ENCODE results near the gene LACTBL1. TPM values are rescaled to one million over a fixed set of nuclear protein-coding genes. Genes with fewer than 3 reads are reported as not detected.
"Not testable (repeated sequence)": the region's sequence is repeated elsewhere in the genome, so short reads cannot be mapped to it uniquely, and the experiment has no call there.

LACTBL1 gene
- total RNA-seq, 1 experiment from 2014 or later, result not detected

- DNase-seq (ENCODE audit: low spot score), result peak; percentile 88
These were observed 4.0 kb upstream of the LACTBL1 start for GRCh38 chr1:22976461-22977243.

GRCh38 chr1:22976127-22976460 lies 3.4 kb upstream of the LACTBL1 start:
- DNase-seq (ENCODE audit: low spot score), result no peak

- no peak for DNase-seq (ENCODE audit: low spot score)
These were observed 3.0 kb upstream of the LACTBL1 start for GRCh38 chr1:22975694-22976093.

- no peak for DNase-seq (ENCODE audit: low spot score)
These were observed 858 bp downstream of the LACTBL1 start for GRCh38 chr1:22971611-22972405.

- DNase-seq (ENCODE audit: low spot score), result no peak
These were observed 1.5 kb downstream of the LACTBL1 start for GRCh38 chr1:22971161-22971560.

GRCh38 chr1:22970096-22970495 lies 2.6 kb downstream of the LACTBL1 start:
- no peak for DNase-seq (ENCODE audit: low spot score)

- peak; percentile 53 for DNase-seq (ENCODE audit: low spot score)
These were observed 3.4 kb downstream of the LACTBL1 start for GRCh38 chr1:22969304-22969709.

- DNase-seq (ENCODE audit: low spot score), result no peak
These were observed 4.8 kb downstream of the LACTBL1 start for GRCh38 chr1:22967833-22968232.

GRCh38 chr1:22966309-22966708 lies 6.4 kb downstream of the LACTBL1 start:
- DNase-seq (ENCODE audit: low spot score), result no peak

- DNase-seq (ENCODE audit: low spot score), result no peak
These were observed 9.5 kb downstream of the LACTBL1 start for GRCh38 chr1:22963044-22963677.

GRCh38 chr1:22962558-22962957 lies 10.1 kb downstream of the LACTBL1 start:
- DNase-seq (ENCODE audit: low spot score), result no peak

- no peak for DNase-seq (ENCODE audit: low spot score)
These were observed 12.9 kb downstream of the LACTBL1 start for GRCh38 chr1:22959545-22960360.

- no peak for DNase-seq (ENCODE audit: low spot score)
These were observed 14.1 kb downstream of the LACTBL1 start for GRCh38 chr1:22958556-22958955.

GRCh38 chr1:22957066-22957465 lies 15.6 kb downstream of the LACTBL1 start:
- no peak for DNase-seq (ENCODE audit: low spot score)

- no peak for DNase-seq (ENCODE audit: low spot score)
These were observed 17.5 kb downstream of the LACTBL1 start for GRCh38 chr1:22955146-22955545.

GRCh38 chr1:22953740-22954141 lies 18.9 kb downstream of the LACTBL1 start:
- no peak for DNase-seq (ENCODE audit: low spot score)

GRCh38 chr1:22953057-22953739 lies 19.5 kb downstream of the LACTBL1 start:
- no peak for DNase-seq (ENCODE audit: low spot score)

- DNase-seq (ENCODE audit: low spot score), result no peak
These were observed 20.0 kb downstream of the LACTBL1 start for GRCh38 chr1:22952694-22953056.

GRCh38 chr1:22951796-22952195 lies 20.9 kb downstream of the LACTBL1 start:
- DNase-seq (ENCODE audit: low spot score), result no peak

GRCh38 chr1:22949822-22950331 lies 22.8 kb downstream of the LACTBL1 start:
- DNase-seq (ENCODE audit: low spot score), result no peak

GRCh38 chr1:22945171-22945570 lies 27.5 kb downstream of the LACTBL1 start:
- not testable (repeated sequence) for DNase-seq (ENCODE audit: low spot score)
